ENCODE data around the gene KIAA1210. TPM values are rescaled to one million over a fixed set of nuclear protein-coding genes. Genes with fewer than 3 reads are reported as not detected.

The KIAA1210 gene
- total RNA-seq, 1 experiment from 2014 or later = not detected

- BruUV-seq (replicated peaks) = no TSS peak
- Histone ChIP-seq H3K4me3 (ENCODE audit: low read depth in 2 of 2, low read length in 2 of 2) (no peak overlapping the region), H3K4me1 (ENCODE audit: control insufficient read depth, insufficient read depth, low read length) (no peaks in the 10 kb centered on the region), H3K27ac (ENCODE audit: low read length) (no peak overlapping the region), H3K27me3 (ENCODE audit: control insufficient read depth, insufficient read depth, low read length) (peaks cover 4% of the 10 kb centered on the region; the same call in 1 of the 2 replicates), H3K36me3 (ENCODE audit: control insufficient read depth, insufficient read depth, low read length) (no peaks in the 10 kb centered on the region), H3K9me3 (ENCODE audit: control insufficient read depth, insufficient read depth, low read depth, low read length) (no peaks in the 10 kb centered on the region)
- TF ChIP-seq, protein P1, sequence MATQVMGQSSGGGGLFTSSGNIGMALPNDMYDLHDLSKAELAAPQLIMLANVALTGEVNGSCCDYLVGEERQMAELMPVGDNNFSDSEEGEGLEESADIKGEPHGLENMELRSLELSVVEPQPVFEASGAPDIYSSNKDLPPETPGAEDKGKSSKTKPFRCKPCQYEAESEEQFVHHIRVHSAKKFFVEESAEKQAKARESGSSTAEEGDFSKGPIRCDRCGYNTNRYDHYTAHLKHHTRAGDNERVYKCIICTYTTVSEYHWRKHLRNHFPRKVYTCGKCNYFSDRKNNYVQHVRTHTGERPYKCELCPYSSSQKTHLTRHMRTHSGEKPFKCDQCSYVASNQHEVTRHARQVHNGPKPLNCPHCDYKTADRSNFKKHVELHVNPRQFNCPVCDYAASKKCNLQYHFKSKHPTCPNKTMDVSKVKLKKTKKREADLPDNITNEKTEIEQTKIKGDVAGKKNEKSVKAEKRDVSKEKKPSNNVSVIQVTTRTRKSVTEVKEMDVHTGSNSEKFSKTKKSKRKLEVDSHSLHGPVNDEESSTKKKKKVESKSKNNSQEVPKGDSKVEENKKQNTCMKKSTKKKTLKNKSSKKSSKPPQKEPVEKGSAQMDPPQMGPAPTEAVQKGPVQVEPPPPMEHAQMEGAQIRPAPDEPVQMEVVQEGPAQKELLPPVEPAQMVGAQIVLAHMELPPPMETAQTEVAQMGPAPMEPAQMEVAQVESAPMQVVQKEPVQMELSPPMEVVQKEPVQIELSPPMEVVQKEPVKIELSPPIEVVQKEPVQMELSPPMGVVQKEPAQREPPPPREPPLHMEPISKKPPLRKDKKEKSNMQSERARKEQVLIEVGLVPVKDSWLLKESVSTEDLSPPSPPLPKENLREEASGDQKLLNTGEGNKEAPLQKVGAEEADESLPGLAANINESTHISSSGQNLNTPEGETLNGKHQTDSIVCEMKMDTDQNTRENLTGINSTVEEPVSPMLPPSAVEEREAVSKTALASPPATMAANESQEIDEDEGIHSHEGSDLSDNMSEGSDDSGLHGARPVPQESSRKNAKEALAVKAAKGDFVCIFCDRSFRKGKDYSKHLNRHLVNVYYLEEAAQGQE (IDR thresholded peaks at IDR 0.05; ENCODE audit: insufficient read depth in 1 of 2, low read depth in 2 of 2, low read length in 1 of 2) = no peak
- TF ChIP-seq CTCF (IDR thresholded peaks at IDR 0.05) (no peak), TCF7L2 (IDR thresholded peaks at IDR 0.05; ENCODE audit: low read depth, low read length) (no peak), SIN3A (IDR thresholded peaks at IDR 0.05; ENCODE audit: borderline replicate concordance, insufficient read depth, low read depth, low read length) (no peak), POLR2AphosphoS5 (IDR thresholded peaks at IDR 0.05; ENCODE audit: low read depth, low read length) (no peak)
- POLR2A ChIA-PET = no interaction called here
- ATAC-seq (no peak), DNase-seq (ENCODE audit: low read depth, low spot score) (no peak)
- CTCF ChIA-PET = no interaction called here
- intact Hi-C loops (cut with micrococcal nuclease; ENCODE audit: unreplicated experiment) (no loop called here), in situ Hi-C loops (cut with HindIII; ENCODE audit: low pct_unique_long_range_greater_than_20kb, low sequenced_read_pairs) (no loop called here)
Observed at GRCh38 chrX:119155416-119156035, 27.9 kb upstream of the KIAA1210 start.

DNA sequence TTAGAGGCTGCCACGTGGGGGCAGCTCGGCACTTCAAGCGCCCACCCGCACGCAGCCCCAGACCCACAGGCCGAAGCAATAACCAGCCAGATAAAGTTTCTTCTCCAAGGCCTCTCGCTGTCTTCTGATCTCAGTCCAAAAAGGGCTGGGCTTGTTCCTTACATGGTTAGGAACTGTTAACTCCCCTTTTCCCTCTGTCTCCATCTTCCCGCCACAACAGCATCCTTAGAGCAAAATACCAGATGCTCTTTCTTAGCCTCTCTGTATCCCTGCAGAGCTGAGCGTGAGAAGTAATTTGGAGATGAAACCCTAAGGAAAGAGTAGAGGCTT, 23.4 kb upstream of the KIAA1210 start:
- H3K4me3 ChIP-seq (ENCODE audit: low read depth in 2 of 2, low read length in 2 of 2) = no peak overlapping the region
- no peak overlapping the region for H3K27ac ChIP-seq (ENCODE audit: low read length)
- intact Hi-C loops (cut with micrococcal nuclease; ENCODE audit: unreplicated experiment) (no loop called here), in situ Hi-C loops (cut with HindIII; ENCODE audit: low pct_unique_long_range_greater_than_20kb, low sequenced_read_pairs) (no loop called here)
- ATAC-seq (no peak), DNase-seq (ENCODE audit: low read depth, low spot score) (no peak)
- no peaks in the 10 kb centered on the region for H3K36me3 ChIP-seq (ENCODE audit: control insufficient read depth, insufficient read depth, low read length)
- TF ChIP-seq CTCF (IDR thresholded peaks at IDR 0.05) (no peak), TCF7L2 (IDR thresholded peaks at IDR 0.05; ENCODE audit: low read depth, low read length) (no peak), SIN3A (IDR thresholded peaks at IDR 0.05; ENCODE audit: borderline replicate concordance, insufficient read depth, low read depth, low read length) (no peak), POLR2AphosphoS5 (IDR thresholded peaks at IDR 0.05; ENCODE audit: low read depth, low read length) (no peak)
- TF ChIP-seq, protein P1 (IDR thresholded peaks at IDR 0.05; ENCODE audit: insufficient read depth in 1 of 2, low read depth in 2 of 2, low read length in 1 of 2) = no peak
- H3K4me1 ChIP-seq (ENCODE audit: control insufficient read depth, insufficient read depth, low read length) = no peaks in the 10 kb centered on the region
- peaks cover 4% of the 10 kb centered on the region for H3K27me3 ChIP-seq (ENCODE audit: control insufficient read depth, insufficient read depth, low read length)
- ChIA-PET POLR2A (interaction anchor here (0.5 kb wide), 1 partner anchor 294 kb away, joined by 10 read pairs; no protein-coding TSS in a partner anchor), CTCF (no interaction called here)
- no TSS peak for BruUV-seq (replicated peaks)
- no peaks in the 10 kb centered on the region for H3K9me3 ChIP-seq (ENCODE audit: control insufficient read depth, insufficient read depth, low read depth, low read length)

Measured in Panc1 (cell line).